Spinal cord (tissue), 10 donors: ENCODE results near the gene MYO1D. TPM values are rescaled to one million over a fixed set of nuclear protein-coding genes. Genes with fewer than 3 reads are reported as not detected.

Source experiments
- DNase-seq, 6 donors: peaks; one replicate each; pipeline versions ENCODE4 v3.0.0 to v3.0.0-alpha.2; 2013 to 2015; ENCODE audit warnings: low spot score in 6 of 6, low read depth in 4 of 6
- H3K27ac ChIP-seq: one replicate; pipeline ENCODE4 v1.5.1; 2013; ENCODE audit warnings: low read depth, low read length, control low read depth
- H3K27me3 ChIP-seq: one replicate; pipeline ENCODE4 v1.6.1; 2013; ENCODE audit warnings: low read length; ENCODE audit not compliant: control insufficient read depth, insufficient read depth
- H3K36me3 ChIP-seq: one replicate; pipeline ENCODE4 v1.6.1; 2013; ENCODE audit warnings: low read length; ENCODE audit not compliant: control insufficient read depth, insufficient read depth
- H3K4me1 ChIP-seq: one replicate; pipeline ENCODE4 v1.6.1; 2013; ENCODE audit warnings: low read length; ENCODE audit not compliant: control insufficient read depth, insufficient read depth
- H3K4me3 ChIP-seq: one replicate; pipeline ENCODE4 v1.5.1; 2013; ENCODE audit warnings: low read depth, low read length, control low read depth
- H3K9me3 ChIP-seq: one replicate; pipeline ENCODE4 v1.6.1; 2013; ENCODE audit warnings: low read length; ENCODE audit not compliant: control insufficient read depth, insufficient read depth
- WGBS: methylation state at CpG from one replicate; pipeline ENCODE4 v1.1.5; 2013; ENCODE audit warnings: missing lambda C conversion rate; ENCODE audit not compliant: insufficient coverage; 5-methylcytosine and 5-hydroxymethylcytosine counted together
- polyA plus RNA-seq, 2 donors: library from polyadenylated mRNA; unstranded; fragments of 120-200 nt; gene quantifications; one replicate each; pipeline ENCODE4 v1.2.1, GENCODE V29; 2013; ENCODE audit not compliant: insufficient read length in 2 of 2
- total RNA-seq, 2 donors: library from RNA; depleted of rRNA in 1 of 2; stranded (reverse); fragments of 120-200 nt in 1 of 2; fragments of >200 nt in 1 of 2; gene quantifications; one replicate each; pipeline versions ENCODE4 v1.2.3 to v1.2.4, GENCODE V29; 2013 to 2014
- donor health status: healthy.

MYO1D gene
- total and polyA plus RNA-seq, 4 donors: 5.0 to 29.1 (median 9.2) TPM

DNA sequence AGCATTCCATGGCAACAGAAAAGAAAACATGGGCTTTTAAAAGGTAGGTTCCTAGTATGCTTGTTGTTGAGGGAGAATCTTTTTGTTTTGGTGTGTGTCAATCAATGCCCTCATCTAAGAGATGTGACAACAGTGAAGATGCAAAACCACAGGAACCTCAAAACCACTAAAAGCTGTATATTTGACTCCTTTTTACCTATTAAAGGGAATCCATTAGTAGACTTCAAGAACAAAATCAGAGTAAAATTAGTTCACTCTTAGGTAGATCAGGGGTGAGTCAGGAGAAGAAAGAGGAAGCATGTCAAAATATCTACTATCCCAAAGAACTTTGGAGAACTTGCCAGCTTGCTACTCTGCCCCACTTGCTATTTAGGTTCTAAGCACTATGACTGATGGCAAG is 301.1 kb downstream of the MYO1D start:
- Histone ChIP-seq H3K27ac (no peak overlapping the region), H3K27me3 (no peaks in the 10 kb centered on the region), H3K9me3 (no peaks in the 10 kb centered on the region), H3K4me3 (no peak overlapping the region), H3K4me1 (no peaks in the 10 kb centered on the region), H3K36me3 (no peaks in the 10 kb centered on the region)
- no peak for DNase-seq

DNA sequence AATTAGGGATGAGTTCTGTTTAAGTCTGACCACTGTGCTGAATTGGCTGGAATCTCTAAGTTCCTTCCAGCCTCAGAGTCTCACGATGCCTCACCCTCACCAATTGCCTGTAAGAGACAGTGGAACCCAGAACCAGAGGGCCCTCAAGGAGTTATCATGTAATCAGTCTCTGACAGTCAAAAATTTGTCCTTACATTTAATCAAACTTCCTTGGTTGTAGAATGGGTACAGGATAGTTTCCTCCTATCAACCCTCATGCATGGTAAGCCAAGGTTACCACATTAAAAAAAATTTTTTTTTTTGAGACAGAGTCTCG is 306.9 kb downstream of the MYO1D start:
- no peaks in the 10 kb centered on the region for H3K4me1 ChIP-seq
- no peaks in the 10 kb centered on the region for H3K9me3 ChIP-seq
- H3K4me3 ChIP-seq: no peak overlapping the region
- DNase-seq: no peak
- H3K27ac ChIP-seq: no peak overlapping the region
- no peaks in the 10 kb centered on the region for H3K36me3 ChIP-seq
- 83% methylated on average over 1 of the region's 2 CpGs for WGBS
- no peaks in the 10 kb centered on the region for H3K27me3 ChIP-seq

DNA sequence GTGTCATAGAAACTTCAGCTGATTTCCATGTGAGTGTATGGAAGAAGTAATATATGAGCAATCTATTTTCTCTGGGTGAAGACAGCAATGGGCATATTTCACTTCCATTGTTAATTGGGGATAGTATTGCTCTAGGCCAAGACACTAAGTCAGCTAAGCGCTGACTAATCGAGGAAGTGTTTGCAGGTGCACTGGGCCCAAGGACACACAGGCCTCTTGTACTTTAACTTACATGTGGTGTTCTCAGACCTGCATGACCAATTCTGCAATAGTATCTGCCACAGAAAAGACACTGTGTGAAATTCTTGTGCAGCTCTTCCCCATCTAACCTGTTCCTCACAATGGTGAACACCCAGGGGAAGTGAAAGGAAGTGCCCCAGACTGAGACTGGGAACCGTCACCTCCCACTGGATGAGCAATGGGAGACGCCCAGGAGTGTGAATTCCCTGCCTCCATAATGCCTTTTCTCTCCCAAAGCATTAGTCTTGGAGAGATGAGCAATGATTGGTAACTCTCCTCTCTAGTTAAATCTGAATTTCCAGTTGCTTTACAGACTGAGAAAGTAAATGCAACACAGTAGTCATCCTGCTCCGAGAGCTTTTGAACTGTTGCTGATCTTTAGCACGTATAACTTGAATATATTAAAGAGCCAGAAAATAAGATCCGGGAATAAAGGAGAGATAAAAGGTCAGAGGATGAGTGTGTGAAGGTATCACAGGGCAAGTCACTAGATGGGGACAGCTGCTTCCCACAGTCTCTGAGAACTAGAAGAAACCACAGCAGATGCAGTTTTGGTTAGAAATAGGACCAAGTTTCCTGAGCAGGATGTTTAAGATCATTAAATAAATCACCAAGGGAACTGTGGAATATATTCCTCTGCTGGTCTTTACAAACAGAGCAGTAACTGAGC is 307.5 kb downstream of the MYO1D start:
- no peak overlapping the region for H3K4me3 ChIP-seq
- no peak overlapping the region for H3K27ac ChIP-seq
- H3K9me3 ChIP-seq: no peaks in the 10 kb centered on the region
- no peaks in the 10 kb centered on the region for H3K36me3 ChIP-seq
- H3K27me3 ChIP-seq: no peaks in the 10 kb centered on the region
- no peaks in the 10 kb centered on the region for H3K4me1 ChIP-seq
- no peak for DNase-seq
- WGBS: 79% methylated on average over 5 of the region's 7 CpGs

DNA sequence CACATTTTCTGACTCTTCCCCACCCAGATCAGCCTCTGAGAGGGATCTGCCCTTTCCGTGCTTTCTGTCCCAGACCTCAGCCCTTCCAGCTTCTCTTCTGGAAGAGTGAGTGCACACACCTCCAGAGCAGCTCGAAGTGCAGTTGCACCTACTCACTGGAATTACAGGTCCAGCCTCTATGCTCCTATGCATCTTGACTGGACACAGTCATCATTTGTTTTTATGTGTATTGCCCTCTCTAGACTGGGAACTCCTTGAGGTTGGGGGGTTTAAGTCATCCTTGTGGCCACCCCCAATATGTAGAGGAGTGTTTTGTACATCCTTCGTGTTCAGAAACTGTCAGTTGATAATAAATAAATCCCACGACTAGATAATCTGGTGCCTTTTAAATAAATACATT is 308.2 kb downstream of the MYO1D start:
- Histone ChIP-seq H3K4me3 (no peak overlapping the region), H3K27ac (no peak overlapping the region), H3K9me3 (no peaks in the 10 kb centered on the region), H3K4me1 (no peaks in the 10 kb centered on the region), H3K27me3 (no peaks in the 10 kb centered on the region), H3K36me3 (no peaks in the 10 kb centered on the region)
- WGBS: 92% methylated on average over 4 of the region's 4 CpGs
- DNase-seq: no peak

DNA sequence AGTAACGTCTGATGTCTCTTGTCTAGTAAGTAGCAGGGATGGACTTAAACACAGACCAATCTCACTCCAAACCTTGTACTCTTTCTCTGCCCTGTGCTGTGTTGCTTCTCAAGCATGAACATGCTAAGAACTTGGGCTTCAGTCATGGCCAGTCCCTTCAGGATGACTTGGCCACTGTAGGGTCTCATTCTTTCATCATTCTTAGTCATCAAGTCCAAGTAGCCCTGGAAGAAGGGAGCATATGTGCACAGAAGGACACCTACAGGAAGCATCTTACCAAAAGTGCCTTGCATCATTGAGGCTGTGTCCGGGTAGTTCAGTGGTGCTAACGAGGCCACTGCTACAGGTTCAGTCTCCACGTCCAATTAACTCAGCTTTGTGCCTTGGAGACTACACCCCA is 309.4 kb downstream of the MYO1D start:
- H3K4me3 ChIP-seq: no peak overlapping the region
- H3K9me3 ChIP-seq: no peaks in the 10 kb centered on the region
- no peak for DNase-seq
- no peak overlapping the region for H3K27ac ChIP-seq
- H3K27me3 ChIP-seq: no peaks in the 10 kb centered on the region
- no peaks in the 10 kb centered on the region for H3K4me1 ChIP-seq
- H3K36me3 ChIP-seq: no peaks in the 10 kb centered on the region
- WGBS: 83% methylated on average over 2 of the region's 4 CpGs

DNA sequence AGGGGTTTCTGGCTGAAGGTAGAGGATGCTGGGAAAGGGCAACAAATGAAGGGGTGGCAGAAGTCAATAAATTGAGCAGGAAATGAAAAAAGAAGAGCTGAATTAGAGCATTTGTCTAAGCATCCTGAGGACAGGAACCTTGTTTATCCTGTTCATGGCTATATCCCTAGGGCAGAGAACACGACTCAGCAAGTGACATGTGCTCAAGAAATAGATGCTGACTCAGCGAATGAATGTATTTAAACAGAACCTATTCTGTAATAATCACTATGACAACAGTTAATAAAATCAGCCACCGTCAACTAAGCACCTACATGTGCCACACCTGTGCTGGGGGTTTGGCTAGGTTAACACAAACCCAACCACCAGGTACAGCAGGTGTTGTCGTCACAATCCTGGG is 309.8 kb downstream of the MYO1D start:
- Histone ChIP-seq H3K9me3 (no peaks in the 10 kb centered on the region), H3K27ac (no peak overlapping the region), H3K36me3 (no peaks in the 10 kb centered on the region), H3K4me1 (no peaks in the 10 kb centered on the region), H3K4me3 (no peak overlapping the region), H3K27me3 (no peaks in the 10 kb centered on the region)
- DNase-seq: no peak
- no CpG with 5 or more reads among the region's 4 CpGs for WGBS

DNA sequence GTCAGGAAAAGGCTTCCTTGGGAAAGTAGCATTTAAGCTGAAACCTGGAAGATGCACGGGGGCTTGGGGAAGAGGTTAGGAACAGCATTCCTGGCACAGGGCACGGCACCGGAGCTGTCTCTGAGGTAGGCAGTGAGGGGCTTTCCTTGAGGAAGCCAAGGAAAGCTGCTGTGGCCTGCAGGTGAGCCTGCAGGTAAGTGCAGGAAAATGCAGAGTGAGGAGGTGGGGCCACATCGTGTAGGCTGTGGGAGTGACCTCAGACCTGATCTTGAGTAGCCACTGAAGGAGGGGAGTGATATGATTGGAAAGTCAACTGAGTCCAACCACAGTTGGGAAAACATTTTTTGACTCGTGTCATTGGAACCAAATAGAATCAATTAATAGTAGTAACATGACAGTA is 310.6 kb downstream of the MYO1D start:
- 80% methylated on average over 5 of the region's 5 CpGs for WGBS

DNA sequence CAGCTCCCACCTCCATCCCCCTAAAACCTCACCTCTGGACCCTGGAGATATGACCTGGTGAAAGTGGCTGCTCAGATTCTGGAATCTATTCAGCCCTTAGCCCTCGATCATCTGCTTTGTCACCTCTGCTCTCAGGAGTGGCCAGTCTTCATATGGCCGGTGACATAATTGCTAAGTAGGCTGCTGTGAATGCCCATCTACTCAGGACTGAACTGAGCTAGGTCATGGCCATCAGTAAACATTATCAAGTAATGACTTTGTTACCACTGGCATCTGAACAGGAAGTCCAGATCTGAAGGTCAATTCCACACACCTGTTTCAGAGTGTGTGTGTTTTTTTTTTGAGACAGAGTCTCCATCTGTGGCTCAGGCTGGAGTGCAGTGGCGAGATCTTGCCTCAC is 311.5 kb downstream of the MYO1D start:
- no peak for DNase-seq
- Histone ChIP-seq H3K9me3 (no peaks in the 10 kb centered on the region), H3K4me1 (no peaks in the 10 kb centered on the region), H3K27me3 (no peaks in the 10 kb centered on the region), H3K36me3 (no peaks in the 10 kb centered on the region), H3K27ac (no peak overlapping the region), H3K4me3 (no peak overlapping the region)
- WGBS: 97% methylated on average over 3 of the region's 3 CpGs

More for the DNA sequence above, 310.6 kb downstream of the MYO1D start:
- Histone ChIP-seq H3K9me3 (no peaks in the 10 kb centered on the region), H3K36me3 (no peaks in the 10 kb centered on the region), H3K4me1 (no peaks in the 10 kb centered on the region), H3K27ac (no peak overlapping the region), H3K27me3 (no peaks in the 10 kb centered on the region), H3K4me3 (no peak overlapping the region)
- no peak for DNase-seq

DNA sequence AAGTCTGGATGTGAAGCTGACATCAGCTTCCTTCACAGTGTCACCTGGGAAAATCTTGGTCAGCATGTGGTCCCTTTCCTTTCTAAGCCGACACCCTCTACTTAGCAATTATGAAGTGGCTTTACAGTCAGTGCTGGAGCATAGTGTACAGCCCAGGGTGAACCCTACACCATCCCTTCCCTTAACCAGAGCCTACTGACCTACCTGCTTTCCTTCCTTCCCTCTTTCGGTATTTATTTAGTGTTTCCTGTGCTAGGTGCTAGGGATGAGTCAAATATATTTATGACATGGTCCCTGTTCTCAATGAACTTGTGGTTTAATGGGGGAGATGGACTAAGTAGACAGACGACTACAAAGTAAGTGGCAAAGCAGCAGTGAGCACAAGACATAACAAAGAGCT is 312.6 kb downstream of the MYO1D start:
- DNase-seq: no peak
- H3K4me3 ChIP-seq: no peak overlapping the region
- no peak overlapping the region for H3K27ac ChIP-seq
- H3K9me3 ChIP-seq: no peaks in the 10 kb centered on the region
- WGBS: 83% methylated on average over 1 of the region's 3 CpGs
- no peaks in the 10 kb centered on the region for H3K27me3 ChIP-seq
- H3K4me1 ChIP-seq: no peaks in the 10 kb centered on the region
- H3K36me3 ChIP-seq: no peaks in the 10 kb centered on the region

DNA sequence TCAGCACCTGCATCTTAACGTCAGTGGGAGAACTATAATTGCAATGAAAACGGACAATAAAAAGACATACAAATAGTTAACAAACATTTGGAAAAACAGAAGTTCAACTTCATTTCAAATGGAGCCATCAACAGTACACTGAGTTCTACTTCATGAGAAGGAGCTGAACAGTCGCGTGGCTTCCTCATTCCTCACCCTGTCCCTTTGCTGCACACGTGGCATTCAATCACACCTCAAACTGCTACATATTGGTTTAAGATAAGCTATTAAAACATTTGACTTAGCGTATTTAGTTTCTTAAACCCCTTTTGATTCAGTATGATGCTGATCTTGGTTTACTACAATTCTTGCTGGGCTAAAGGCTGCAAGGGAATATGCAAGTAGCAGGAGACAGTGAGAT is 313.3 kb downstream of the MYO1D start:
- no peak overlapping the region for H3K27ac ChIP-seq
- H3K9me3 ChIP-seq: no peaks in the 10 kb centered on the region
- no peak overlapping the region for H3K4me3 ChIP-seq
- H3K4me1 ChIP-seq: no peaks in the 10 kb centered on the region
- no peaks in the 10 kb centered on the region for H3K27me3 ChIP-seq
- WGBS: no CpG with 5 or more reads among the region's 6 CpGs
- H3K36me3 ChIP-seq: no peaks in the 10 kb centered on the region
- no peak for DNase-seq
